ENCODE data around the gene CBX5.
"Not testable (repeated sequence)": the region's sequence is repeated elsewhere in the genome, so short reads cannot be mapped to it uniquely, and the experiment has no call there.

The CBX5 gene

GRCh38 chr12:54279632-54280467 is at the start of gene CBX5:
Gene CBX5 (minus strand): TSS chr12:54280122. CDS start chr12:54257650, 22,472 bp downstream.
- DNase-seq (ENCODE audit: low spot score), result peak; percentile 91
- TF ChIP-seq CTCF (IDR thresholded peaks at IDR 0.05; ENCODE audit: extremely low read depth, missing control alignments), result no peak

- TF ChIP-seq CTCF (IDR thresholded peaks at IDR 0.05; ENCODE audit: extremely low read depth, missing control alignments), result no peak
- DNase-seq (ENCODE audit: low spot score), result no peak
Measured at GRCh38 chr12:54328595-54329337, 48.8 kb upstream of the CBX5 start.

GRCh38 chr12:54325442-54326109 is 45.7 kb upstream of the CBX5 start:
- DNase-seq (ENCODE audit: low spot score), result not testable (repeated sequence)

DNA sequence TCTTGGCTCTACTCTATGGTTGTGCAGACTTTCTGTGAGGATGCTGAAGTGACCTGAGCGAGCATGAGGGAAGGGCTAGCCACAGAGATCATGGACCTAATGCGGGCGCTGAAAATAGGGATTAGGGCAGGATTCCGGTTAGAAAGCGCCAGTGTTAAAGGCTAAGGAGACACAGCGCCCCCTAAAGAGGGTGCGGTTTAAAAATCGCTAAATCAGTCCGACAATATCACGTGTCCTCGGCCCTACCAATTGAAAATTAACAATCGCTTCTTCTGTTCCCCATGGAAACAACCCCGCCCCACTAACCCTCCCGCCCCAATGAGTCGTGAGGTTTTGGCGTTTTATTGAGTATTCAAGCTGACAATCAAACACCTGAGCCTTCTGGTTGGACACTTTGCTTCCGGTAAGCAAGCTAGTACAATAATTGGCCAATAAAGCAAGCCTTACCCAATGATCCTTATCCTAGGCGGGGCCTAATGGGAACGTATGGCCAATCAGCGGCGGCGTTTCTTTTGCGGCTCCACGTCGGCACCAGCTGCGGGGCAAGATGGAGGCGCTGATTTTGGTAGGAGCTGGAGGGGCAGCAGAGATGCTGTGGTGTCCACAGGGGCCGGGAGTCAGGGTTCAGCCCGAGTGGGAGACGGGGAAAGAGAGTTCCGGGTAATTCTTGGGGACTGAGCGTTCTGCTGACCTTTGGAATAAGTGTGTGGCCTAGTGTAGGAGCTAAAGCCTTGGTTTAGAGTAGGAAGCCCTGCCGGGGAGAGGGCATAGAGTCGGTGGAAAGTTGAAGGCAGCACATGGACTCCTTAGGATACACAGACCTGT is 44.9 kb upstream of the CBX5 start, which contains the start of gene COPZ1:
Gene COPZ1 (plus strand): TSS at position 515 of the 825 bp plus-strand sequence. CDS start 33 bp downstream, at position 548.
- peak; percentile 58 for TF ChIP-seq CTCF (IDR thresholded peaks at IDR 0.05; ENCODE audit: extremely low read depth, missing control alignments)
- peak; percentile 89 for DNase-seq (ENCODE audit: low spot score)

DNA sequence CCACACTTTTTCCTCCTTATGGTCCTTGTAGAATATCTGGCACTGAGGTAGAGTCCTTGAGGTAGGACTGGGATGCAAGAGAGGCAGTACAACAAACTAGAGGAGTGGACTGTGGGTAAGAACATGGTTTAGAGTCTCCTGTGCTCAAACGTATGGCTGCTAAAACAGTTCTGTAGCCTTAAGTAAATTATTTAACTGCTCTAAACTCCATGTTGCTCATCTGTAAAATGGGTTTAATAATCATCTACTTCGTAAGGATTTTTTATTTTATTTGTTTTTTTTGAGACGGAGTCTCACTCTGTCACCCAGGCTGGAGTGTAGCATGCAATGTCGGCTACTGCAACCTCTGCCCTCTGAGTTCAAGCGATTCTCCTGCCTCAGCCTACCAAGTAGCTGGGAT is 41.4 kb upstream of the CBX5 start:
- no peak for TF ChIP-seq CTCF (IDR thresholded peaks at IDR 0.05; ENCODE audit: extremely low read depth, missing control alignments)
- DNase-seq (ENCODE audit: low spot score), result no peak

- DNase-seq (ENCODE audit: low spot score), result not testable (repeated sequence)
Measured at GRCh38 chr12:54312309-54312708, 32.4 kb upstream of the CBX5 start.

DNA sequence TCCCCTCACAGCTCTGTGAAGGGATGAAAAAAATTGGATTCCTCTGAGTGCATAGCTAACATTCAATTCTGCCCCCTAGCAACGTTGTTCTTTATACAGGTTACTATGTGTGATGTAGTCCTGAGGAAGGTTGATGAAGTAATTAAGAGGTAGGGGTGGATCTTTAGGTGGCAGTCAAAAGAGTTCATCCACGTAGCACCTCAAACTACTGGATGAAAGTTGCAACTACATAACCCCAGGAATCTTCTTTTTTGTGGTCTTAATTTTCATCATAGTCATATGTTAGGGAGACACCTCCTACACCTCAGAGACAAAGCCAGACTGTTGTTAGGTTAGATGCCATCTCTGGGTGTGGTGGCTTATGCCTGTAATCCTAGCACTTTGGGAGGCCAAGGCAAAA is 31.1 kb upstream of the CBX5 start:
- DNase-seq (ENCODE audit: low spot score), result no peak
- TF ChIP-seq CTCF (IDR thresholded peaks at IDR 0.05; ENCODE audit: extremely low read depth, missing control alignments), result no peak

All from GM20000 (cell line).